CD14-positive monocyte (primary cell): Measurements from ENCODE around the gene MEX3D. TPM values are rescaled to one million over a fixed set of nuclear protein-coding genes. Genes with fewer than 3 reads are reported as not detected.

ENCODE experiments used
- DNase-seq, 3 donors: peaks; one replicate each; pipeline ENCODE4 v3.0.0-alpha.2; 2011 to 2022
- H2AFZ ChIP-seq: 2 replicates; pipeline ENCODE4 v1.6.0; 2012; ENCODE audit warnings: mild to moderate bottlenecking, low read depth, low read length, inconsistent platforms; ENCODE audit not compliant: insufficient read depth, poor library complexity, severe bottlenecking
- H3K27ac ChIP-seq, 2 donors: 1 replicate in 1 of 2; 2 replicates in 1 of 2; pipeline ENCODE4 v1.5.1; 2012 to 2013; ENCODE audit warnings: low read length in 2 of 2, control low read depth in 1 of 2, inconsistent platforms in 1 of 2, low read depth in 1 of 2, mild to moderate bottlenecking in 1 of 2
- H3K27me3 ChIP-seq, 2 donors: one replicate each; pipeline versions ENCODE4 v1.6.0 to v1.6.1; 2011 to 2013; ENCODE audit warnings: low read length in 2 of 2; ENCODE audit not compliant: control insufficient read depth in 2 of 2, insufficient read depth in 2 of 2
- H3K36me3 ChIP-seq, 2 donors: replicated peaks in 1 of 2; 1 replicate in 1 of 2; 2 replicates in 1 of 2; pipeline versions ENCODE4 v1.5.1 to v1.6.1; 2012 to 2013; ENCODE audit warnings: low read length in 2 of 2, control low read depth in 1 of 2, inconsistent platforms in 1 of 2, mild to moderate bottlenecking in 1 of 2; ENCODE audit not compliant: insufficient read depth in 2 of 2, control insufficient read depth in 1 of 2
- H3K4me1 ChIP-seq, 2 donors: 1 replicate in 1 of 2; 2 replicates in 1 of 2; pipeline versions ENCODE4 v1.5.1 to v1.6.1; 2012 to 2013; ENCODE audit warnings: low read length in 2 of 2, control low read depth in 1 of 2, inconsistent platforms in 1 of 2, mild to moderate bottlenecking in 1 of 2, moderate library complexity in 1 of 2; ENCODE audit not compliant: insufficient read depth in 2 of 2, control insufficient read depth in 1 of 2
- H3K4me2 ChIP-seq: replicated peaks from 2 replicates; pipeline ENCODE3; 2012; ENCODE audit warnings: low read length, moderate library complexity, mild to moderate bottlenecking; ENCODE audit not compliant: poor library complexity, severe bottlenecking; ENCODE audit errors: extremely low read depth
- H3K4me3 ChIP-seq, 3 experiments: fragments of 200-600 bp in 1 of 3; sonication (generic) in 1 of 3; replicated peaks in 1 of 3; 1 replicate in 2 of 3; 2 replicates in 1 of 3; pipeline ENCODE4 v1.5.1; 2011 to 2013; ENCODE audit warnings: low read length in 3 of 3, mild to moderate bottlenecking in 3 of 3, control low read depth in 2 of 3, low read depth in 2 of 3, inconsistent platforms in 1 of 3, moderate library complexity in 1 of 3
- H3K79me2 ChIP-seq: 2 replicates; pipeline ENCODE4 v1.6.0; 2012; ENCODE audit warnings: mild to moderate bottlenecking, control low read depth, inconsistent platforms, low read length, moderate library complexity; ENCODE audit not compliant: insufficient read depth
- H3K9ac ChIP-seq: 2 replicates; pipeline ENCODE4 v1.6.0; 2017; ENCODE audit warnings: low read length, mild to moderate bottlenecking; ENCODE audit not compliant: insufficient read depth, poor library complexity, severe bottlenecking
- H3K9me3 ChIP-seq, 2 donors: replicated peaks in 1 of 2; 1 replicate in 1 of 2; 2 replicates in 1 of 2; pipeline versions ENCODE4 v1.5.1 to v1.6.1; 2012 to 2013; ENCODE audit warnings: low read length in 2 of 2, control low read depth in 1 of 2; ENCODE audit not compliant: control insufficient read depth in 1 of 2, insufficient read depth in 1 of 2
- H4K20me1 ChIP-seq: 2 replicates; pipeline ENCODE4 v1.6.0; 2012; ENCODE audit warnings: mild to moderate bottlenecking, low read length, control low read depth, moderate library complexity; ENCODE audit not compliant: insufficient read depth
- H3K27ac Mint-ChIP-seq, 7 donors: one replicate each; pipeline ENCODE4 v1.8.0; 2020; ENCODE audit warnings: mild to moderate bottlenecking in 7 of 7, mixed read lengths in 7 of 7, moderate library complexity in 6 of 7, inconsistent platforms in 2 of 7
- H3K27me3 Mint-ChIP-seq, 3 donors: one replicate each; pipeline ENCODE4 v1.8.0; 2021 to 2022; ENCODE audit warnings: low read depth in 3 of 3, mild to moderate bottlenecking in 3 of 3, mixed read lengths in 3 of 3, moderate library complexity in 3 of 3, inconsistent platforms in 1 of 3
- H3K36me3 Mint-ChIP-seq, 2 donors: one replicate each; pipeline ENCODE4 v1.8.0; 2020; ENCODE audit warnings: mixed read lengths in 2 of 2, inconsistent platforms in 1 of 2, mild to moderate bottlenecking in 1 of 2
- H3K4me1 Mint-ChIP-seq: one replicate; pipeline ENCODE4 v1.8.0; 2020; ENCODE audit warnings: mild to moderate bottlenecking, mixed read lengths
- H3K4me3 Mint-ChIP-seq, 2 donors: one replicate each; pipeline ENCODE4 v1.8.0; 2020; ENCODE audit warnings: mild to moderate bottlenecking in 2 of 2, mixed read lengths in 2 of 2, moderate library complexity in 1 of 2
- H3K9me3 Mint-ChIP-seq, 7 donors: one replicate each; pipeline ENCODE4 v1.8.0; 2020 to 2022; ENCODE audit warnings: mixed read lengths in 7 of 7, mild to moderate bottlenecking in 6 of 7, moderate library complexity in 6 of 7, inconsistent platforms in 2 of 7
- CTCF ChIP-seq: fragments of 200-600 bp; IDR thresholded peaks from one replicate; pipeline ENCODE4 v1.8.0; 2022; ENCODE audit warnings: antibody characterized with exemption, mild to moderate bottlenecking
- WGBS: methylation state at CpG from one replicate; pipeline ENCODE4 v1.1.5; 2013; ENCODE audit warnings: missing lambda C conversion rate; ENCODE audit not compliant: insufficient coverage; 5-methylcytosine and 5-hydroxymethylcytosine counted together
- intact Hi-C, 2 donors: fragments of 100-400 bp; cut with micrococcal nuclease; formaldehyde crosslinking; loops; one replicate each; pipeline versions ENCODE4 v1.15.0 to v1.15.1; 2023
- polyA plus RNA-seq, 3 donors: library from polyadenylated mRNA; depleted of rRNA in 1 of 3; unstranded in 2 of 3; stranded (reverse) in 1 of 3; fragments of 300-500 nt in 2 of 3; fragments of >200 nt in 1 of 3; fragmentation: Illumina TruSeq in 2 of 3; gene quantifications; 1 replicate in 2 of 3; 2 replicates in 1 of 3; pipeline ENCODE4 v1.2.3, GENCODE V29; 2012 to 2021

The MEX3D gene
- polyA plus RNA-seq, 3 donors = 0.08 to 1.0 (median 0.10) TPM

DNA sequence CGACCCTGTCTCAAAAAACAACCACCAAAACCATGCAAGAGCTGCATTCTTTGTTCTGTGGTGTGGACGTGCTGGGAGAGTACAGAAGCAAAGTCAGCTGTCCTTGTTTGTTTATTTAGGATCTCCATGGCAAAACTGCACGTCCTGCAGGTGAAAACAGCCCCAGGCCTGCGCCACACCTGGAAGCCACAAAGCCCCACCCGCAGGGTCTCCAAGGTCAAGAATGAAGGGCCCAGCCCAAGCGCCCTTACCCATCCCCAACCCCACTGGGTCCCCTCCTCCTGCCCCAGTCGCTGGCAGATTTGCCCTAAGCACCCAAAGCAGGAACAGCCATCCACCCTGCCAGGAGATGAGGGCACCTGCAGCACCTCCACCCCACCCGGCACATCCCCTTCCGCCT, 14.1 kb upstream of the MEX3D start:
- no peak for DNase-seq
- no peak for TF ChIP-seq CTCF
- H3K79me2 ChIP-seq = peaks cover 14% of the 10 kb centered on the region
- H2AFZ ChIP-seq = no peak overlapping the region
- H3K27ac ChIP-seq = no peak overlapping the region
- H3K4me3 Mint-ChIP-seq = no peak overlapping the region
- peaks cover 0 to 5% (median 0%) of the 10 kb centered on the region in 7 donors for H3K9me3 Mint-ChIP-seq
- no peaks in the 10 kb centered on the region for H3K4me1 Mint-ChIP-seq
- H3K4me1 ChIP-seq = no peaks in the 10 kb centered on the region
- H3K9ac ChIP-seq = no peak overlapping the region
- H3K9me3 ChIP-seq = no peaks in the 10 kb centered on the region
- intact Hi-C loops = no loop called here
- no peaks in the 10 kb centered on the region for H3K27me3 ChIP-seq
- WGBS = 96% methylated on average over 7 of the region's 9 CpGs
- peaks cover 12% of the 10 kb centered on the region for H4K20me1 ChIP-seq
- no peak overlapping the region for H3K4me3 ChIP-seq
- peaks cover 52 to 84% of the 10 kb centered on the region in 2 donors for H3K36me3 Mint-ChIP-seq
- peaks cover 0 to 2% (median 0%) of the 10 kb centered on the region in 3 donors for H3K27me3 Mint-ChIP-seq
- H3K27ac Mint-ChIP-seq = peak overlapping the region in 1 of 7 donors; percentile 66
- peaks cover 60 to 81% of the 10 kb centered on the region in 2 donors for H3K36me3 ChIP-seq
- H3K4me2 ChIP-seq = no peak overlapping the region

GRCh38 chr19:1580957-1581356, 12.8 kb upstream of the MEX3D start:
- H4K20me1 ChIP-seq = peaks cover 8% of the 10 kb centered on the region
- H3K4me1 Mint-ChIP-seq = no peaks in the 10 kb centered on the region
- H3K9ac ChIP-seq = no peak overlapping the region
- peaks cover 56 to 87% of the 10 kb centered on the region in 2 donors for H3K36me3 Mint-ChIP-seq
- H3K27me3 Mint-ChIP-seq = peaks cover 0 to 2% (median 0%) of the 10 kb centered on the region in 3 donors
- H3K4me2 ChIP-seq = no peak overlapping the region
- H2AFZ ChIP-seq = no peak overlapping the region
- no peak overlapping the region for H3K27ac ChIP-seq
- H3K4me1 ChIP-seq = no peaks in the 10 kb centered on the region
- no peak overlapping the region for H3K4me3 ChIP-seq
- peaks cover 6% of the 10 kb centered on the region for H3K79me2 ChIP-seq
- no peak for DNase-seq
- no peaks in the 10 kb centered on the region for H3K9me3 ChIP-seq
- H3K9me3 Mint-ChIP-seq = peaks cover 0 to 5% (median 0%) of the 10 kb centered on the region in 7 donors
- intact Hi-C loops = no loop called here
- H3K27ac Mint-ChIP-seq = no peak overlapping the region
- WGBS = 97% methylated on average over 22 of the region's 22 CpGs
- peaks cover 67 to 83% of the 10 kb centered on the region in 2 donors for H3K36me3 ChIP-seq
- H3K4me3 Mint-ChIP-seq = no peak overlapping the region
- TF ChIP-seq CTCF = no peak
- no peaks in the 10 kb centered on the region for H3K27me3 ChIP-seq
